Prostate gland (tissue), 2 donors: Measurements from ENCODE around the gene FCHSD2. TPM values are rescaled to one million over a fixed set of nuclear protein-coding genes. Genes with fewer than 3 reads are reported as not detected.
"Not testable (repeated sequence)": the region's sequence is repeated elsewhere in the genome, so short reads cannot be mapped to it uniquely, and the experiment has no call there.

Source experiments
- DNase-seq: peaks from one replicate; pipeline ENCODE4 v3.0.0-alpha.2; 2019; ENCODE audit warnings: low spot score
- H3K27ac ChIP-seq, 2 donors: fragments of 200-600 bp; sonication (generic); 2 replicates each; pipeline ENCODE4 v1.5.1; 2017 to 2019
- H3K27me3 ChIP-seq: fragments of 200-600 bp; sonication (generic); replicated peaks from 2 replicates; pipeline ENCODE4 v1.5.1; 2019; ENCODE audit not compliant: insufficient read depth
- H3K36me3 ChIP-seq, 2 donors: fragments of 200-600 bp; sonication (generic); 1 replicate in 1 of 2; 2 replicates in 1 of 2; pipeline versions ENCODE4 v1.5.1 to v1.8.1; 2017 to 2019
- H3K4me1 ChIP-seq: fragments of 200-600 bp; sonication (generic); replicated peaks from 2 replicates; pipeline ENCODE4 v1.5.1; 2019
- H3K4me3 ChIP-seq, 2 donors: fragments of 200-600 bp; sonication (generic); 2 replicates each; pipeline ENCODE4 v1.5.1; 2017 to 2019
- H3K9me3 ChIP-seq: fragments of 200-600 bp; sonication (generic); 2 replicates; pipeline ENCODE4 v1.5.1; 2017
- POLR2A ChIP-seq: fragments of 450-650 bp; IDR thresholded peaks from one replicate; pipeline ENCODE4 v1.6.1; 2016; ENCODE audit warnings: antibody characterized with exemption, mild to moderate bottlenecking
- POLR2AphosphoS5 ChIP-seq: sonication (generic); formaldehyde crosslinking; IDR thresholded peaks from one replicate; pipeline ENCODE4 v1.6.1; 2017; ENCODE audit warnings: antibody characterized with exemption
- WGBS: methylation state at CpG from one replicate; pipeline ENCODE4 v1.1.5; 2018; 5-methylcytosine and 5-hydroxymethylcytosine counted together
- intact Hi-C: fragments of 100-400 bp; cut with DNase I; formaldehyde crosslinking; loops from one replicate; pipeline ENCODE4 v1.14.2; 2022
- total RNA-seq, 2 donors: library from RNA; depleted of rRNA; stranded (reverse); fragments of >200 nt; gene quantifications; one replicate each; pipeline ENCODE4 v1.1.0, GENCODE V29; 2016
- TF ChIP-seq, protein P1 (sequence below), 4 experiments: fragments of 200-600 bp in 2 of 4; fragments of 450-650 bp in 2 of 4; sonication (generic) in 2 of 4; IDR thresholded peaks; 1 replicate in 3 of 4; 2 replicates in 1 of 4; pipeline ENCODE4 v1.5.1; 2016 to 2019; ENCODE audit warnings: antibody characterized with exemption in 4 of 4, mild to moderate bottlenecking in 2 of 4, moderate library complexity in 2 of 4

FCHSD2 gene
- total RNA-seq, 2 donors from 2014 or later, result 9.9 to 45.3 TPM

GRCh38 chr11:72828081-72828567 is 314.0 kb downstream of the FCHSD2 start:
- DNase-seq, result no peak
- Histone ChIP-seq H3K9me3 (no peaks in the 10 kb centered on the region), H3K27me3 (no peaks in the 10 kb centered on the region), H3K4me3 (no peak overlapping the region), H3K36me3 (no peaks in the 10 kb centered on the region), H3K4me1 (no peaks in the 10 kb centered on the region), H3K27ac (no peak overlapping the region)
- intact Hi-C loops, result no loop called here
- 72% methylated on average over 11 of the region's 11 CpGs for WGBS
- TF ChIP-seq, protein P1, sequence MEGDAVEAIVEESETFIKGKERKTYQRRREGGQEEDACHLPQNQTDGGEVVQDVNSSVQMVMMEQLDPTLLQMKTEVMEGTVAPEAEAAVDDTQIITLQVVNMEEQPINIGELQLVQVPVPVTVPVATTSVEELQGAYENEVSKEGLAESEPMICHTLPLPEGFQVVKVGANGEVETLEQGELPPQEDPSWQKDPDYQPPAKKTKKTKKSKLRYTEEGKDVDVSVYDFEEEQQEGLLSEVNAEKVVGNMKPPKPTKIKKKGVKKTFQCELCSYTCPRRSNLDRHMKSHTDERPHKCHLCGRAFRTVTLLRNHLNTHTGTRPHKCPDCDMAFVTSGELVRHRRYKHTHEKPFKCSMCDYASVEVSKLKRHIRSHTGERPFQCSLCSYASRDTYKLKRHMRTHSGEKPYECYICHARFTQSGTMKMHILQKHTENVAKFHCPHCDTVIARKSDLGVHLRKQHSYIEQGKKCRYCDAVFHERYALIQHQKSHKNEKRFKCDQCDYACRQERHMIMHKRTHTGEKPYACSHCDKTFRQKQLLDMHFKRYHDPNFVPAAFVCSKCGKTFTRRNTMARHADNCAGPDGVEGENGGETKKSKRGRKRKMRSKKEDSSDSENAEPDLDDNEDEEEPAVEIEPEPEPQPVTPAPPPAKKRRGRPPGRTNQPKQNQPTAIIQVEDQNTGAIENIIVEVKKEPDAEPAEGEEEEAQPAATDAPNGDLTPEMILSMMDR (IDR thresholded peaks at IDR 0.05), result no peak
- TF ChIP-seq POLR2A (no peak), POLR2AphosphoS5 (no peak)

- H3K27ac ChIP-seq, intact Hi-C loops: not testable (repeated sequence)
- 82% methylated on average over 11 of the region's 11 CpGs for WGBS
These were observed 314.5 kb downstream of the FCHSD2 start for GRCh38 chr11:72827656-72828055.

DNA sequence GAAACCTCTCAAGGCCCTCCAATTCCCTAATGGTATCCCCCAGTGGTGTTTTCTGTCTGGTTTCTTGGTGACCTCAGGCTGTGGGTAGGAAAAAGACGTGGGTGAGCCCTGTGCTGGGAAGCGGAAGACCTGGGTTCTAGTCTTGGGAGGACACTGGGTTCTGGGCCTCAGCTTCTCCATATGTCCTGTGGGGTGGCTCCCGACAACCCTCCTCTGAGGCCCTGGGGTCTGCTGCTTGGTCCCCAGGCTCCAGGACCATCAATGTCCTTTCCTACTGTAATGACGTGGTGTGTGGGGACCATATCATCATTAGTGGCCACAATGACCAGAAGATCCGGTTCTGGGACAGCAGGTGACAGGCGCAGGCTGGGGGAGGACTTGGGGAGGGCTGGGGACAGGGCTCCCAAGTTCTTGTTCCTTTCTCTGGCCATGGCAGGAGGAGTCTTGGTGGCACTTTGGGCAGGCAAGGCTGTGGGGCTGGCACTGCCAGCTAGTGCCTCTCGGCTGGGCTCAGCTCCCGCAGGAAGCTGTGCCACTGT is 315.1 kb downstream of the FCHSD2 start:
- Histone ChIP-seq H3K27ac (no peak overlapping the region), H3K9me3 (no peaks in the 10 kb centered on the region)
- intact Hi-C loops, result no loop called here

More at GRCh38 chr11:72827656-72828055, 314.5 kb downstream of the FCHSD2 start:
- H3K4me1 ChIP-seq, H3K27me3 ChIP-seq, DNase-seq, H3K9me3 ChIP-seq, H3K36me3 ChIP-seq, H3K4me3 ChIP-seq: not testable (repeated sequence)

GRCh38 chr11:72826191-72826941 is 315.8 kb downstream of the FCHSD2 start:
- Histone ChIP-seq H3K36me3 (no peaks in the 10 kb centered on the region), H3K4me1 (no peaks in the 10 kb centered on the region), H3K27me3 (no peaks in the 10 kb centered on the region), H3K4me3 (no peak overlapping the region), H3K9me3 (no peaks in the 10 kb centered on the region), H3K27ac (no peak overlapping the region)
- intact Hi-C loops, result no loop called here
- WGBS, result 86% methylated on average over 15 of the region's 15 CpGs
- TF ChIP-seq, protein P1 (IDR thresholded peaks at IDR 0.05), result no peak
- TF ChIP-seq POLR2A (no peak), POLR2AphosphoS5 (no peak)
- no peak for DNase-seq

More for the DNA sequence above, 315.1 kb downstream of the FCHSD2 start:
- no peak for DNase-seq
- TF ChIP-seq POLR2AphosphoS5, result no peak
- TF ChIP-seq POLR2A, result no peak
- TF ChIP-seq, protein P1 (IDR thresholded peaks at IDR 0.05), result no peak
- Histone ChIP-seq H3K36me3 (no peaks in the 10 kb centered on the region), H3K27me3 (no peaks in the 10 kb centered on the region), H3K4me1 (no peaks in the 10 kb centered on the region), H3K4me3 (no peak overlapping the region)
- 87% methylated on average over 8 of the region's 8 CpGs for WGBS

GRCh38 chr11:72825661-72826060 is 316.5 kb downstream of the FCHSD2 start:
- Histone ChIP-seq H3K4me3 (no peak overlapping the region), H3K36me3 (no peaks in the 10 kb centered on the region)
- intact Hi-C loops, result no loop called here

More at GRCh38 chr11:72825661-72826060, 316.5 kb downstream of the FCHSD2 start:
- TF ChIP-seq POLR2AphosphoS5, result no peak
- TF ChIP-seq POLR2A, result no peak
- TF ChIP-seq, protein P1 (IDR thresholded peaks at IDR 0.05), result no peak
- no peak for DNase-seq
- Histone ChIP-seq H3K4me1 (no peaks in the 10 kb centered on the region), H3K27me3 (no peaks in the 10 kb centered on the region), H3K9me3 (no peaks in the 10 kb centered on the region), H3K27ac (no peak overlapping the region)
- WGBS, result 62% methylated on average over 4 of the region's 4 CpGs
